PC-9 (cell line): Measurements from ENCODE around the gene APBA1.

Experiments
- CTCF ChIP-seq: fragments of 200-600 bp; sonication (generic); conservative IDR thresholded peaks from 2 replicates; pipeline ENCODE4 v1.6.1; 2017; ENCODE audit warnings: mixed run types, antibody characterized with exemption, mild to moderate bottlenecking, moderate library complexity
- EZH2 ChIP-seq: fragments of 200-600 bp; sonication (generic); IDR thresholded peaks from 2 replicates; pipeline ENCODE4 v1.8.0; 2017; ENCODE audit warnings: antibody characterized with exemption, low read depth

GRCh38 chr9:69673311-69673640 is 1.1 kb upstream of the APBA1 start:
- TF ChIP-seq EZH2 (no peak), CTCF (no peak)
